Measurements from ENCODE around the gene TTC22. TPM values are rescaled to one million over a fixed set of nuclear protein-coding genes. Genes with fewer than 3 reads are reported as not detected.
A peak's percentile ranks its signal among the peaks of the same experiment; 100 is the strongest.

The TTC22 gene
- total RNA-seq, 1 donor from 2014 or later: 7.1 TPM

DNA sequence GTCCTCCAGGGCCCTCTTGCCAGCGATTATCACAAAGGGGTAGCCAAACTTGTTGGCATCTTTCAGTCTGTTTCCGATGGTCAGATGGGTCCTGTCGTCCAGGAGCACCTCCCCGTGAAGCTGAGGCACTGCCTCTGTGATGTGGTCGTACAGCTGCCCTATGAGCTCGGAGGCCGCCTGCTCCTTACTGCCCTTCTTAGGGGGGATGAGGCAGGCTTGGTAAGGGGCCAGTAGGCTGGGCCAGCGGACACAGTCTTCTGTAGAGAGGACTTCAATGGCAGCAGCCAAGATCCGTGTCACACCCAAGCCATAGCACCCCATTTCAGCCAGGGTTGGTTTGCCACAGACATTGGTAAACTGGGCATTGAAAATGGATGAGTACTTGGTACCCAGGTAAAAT, 43.3 kb downstream of the TTC22 start:
- DNase-seq (no peak), ATAC-seq (no peak)
- Histone ChIP-seq H3K4me3 (no peak overlapping the region), H3K36me3 (peaks cover 24% of the 10 kb centered on the region), H3K27me3 (no peaks in the 10 kb centered on the region), H3K27ac (no peak overlapping the region), H3K4me1 (no peaks in the 10 kb centered on the region), H3K9me3 (no peaks in the 10 kb centered on the region)
- no peak for TF ChIP-seq CTCF (IDR thresholded peaks at IDR 0.05)
- intact Hi-C loops (cut with DNase I): no loop called here

GRCh38 chr1:54754486-54755285, 46.4 kb downstream of the TTC22 start:
- TF ChIP-seq CTCF (IDR thresholded peaks at IDR 0.05): no peak
- H3K9me3 ChIP-seq: no peaks in the 10 kb centered on the region
- H3K4me3 ChIP-seq: no peak overlapping the region
- peaks cover 24% of the 10 kb centered on the region for H3K36me3 ChIP-seq
- DNase-seq (no peak), ATAC-seq (peak; percentile 16)
- H3K27ac ChIP-seq: no peak overlapping the region
- H3K27me3 ChIP-seq: no peaks in the 10 kb centered on the region
- intact Hi-C loops (cut with DNase I): no loop called here
- H3K4me1 ChIP-seq: no peaks in the 10 kb centered on the region

DNA sequence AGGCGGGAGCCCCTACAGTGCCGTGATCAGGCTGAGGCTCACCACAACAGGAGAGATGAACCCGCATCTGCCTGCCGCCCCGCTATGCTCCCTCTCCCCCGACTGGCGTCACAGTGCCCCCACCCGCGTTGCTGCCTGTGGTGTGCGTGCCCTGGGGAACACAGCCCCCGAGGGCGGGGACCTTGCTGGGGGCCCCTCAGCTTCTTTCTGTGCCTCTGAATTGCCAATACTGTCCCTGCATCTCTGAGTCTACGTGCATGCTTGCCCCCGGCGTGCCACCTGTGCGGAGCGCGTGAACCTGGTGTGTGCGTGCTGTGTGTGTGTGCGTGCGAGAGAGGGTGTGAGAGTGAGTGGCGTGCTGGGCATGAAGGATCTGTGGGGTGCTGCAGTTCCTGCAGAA, 47.1 kb downstream of the TTC22 start:
- peaks cover 24% of the 10 kb centered on the region for H3K36me3 ChIP-seq
- TF ChIP-seq CTCF (IDR thresholded peaks at IDR 0.05): no peak
- H3K9me3 ChIP-seq: no peaks in the 10 kb centered on the region
- intact Hi-C loops (cut with DNase I): no loop called here
- H3K27ac ChIP-seq: no peak overlapping the region
- H3K4me1 ChIP-seq: no peaks in the 10 kb centered on the region
- no peaks in the 10 kb centered on the region for H3K27me3 ChIP-seq
- DNase-seq (no peak), ATAC-seq (peak; percentile 7)
- H3K4me3 ChIP-seq: no peak overlapping the region

GRCh38 chr1:54751426-54751825, 49.7 kb downstream of the TTC22 start:
- H3K36me3 ChIP-seq: peaks cover 6% of the 10 kb centered on the region
- H3K27me3 ChIP-seq: no peaks in the 10 kb centered on the region
- H3K4me1 ChIP-seq: no peaks in the 10 kb centered on the region
- no peak for TF ChIP-seq CTCF (IDR thresholded peaks at IDR 0.05)
- H3K4me3 ChIP-seq: no peak overlapping the region
- DNase-seq (no peak), ATAC-seq (no peak)
- H3K9me3 ChIP-seq: no peaks in the 10 kb centered on the region
- H3K27ac ChIP-seq: no peak overlapping the region
- intact Hi-C loops (cut with DNase I): no loop called here

GRCh38 chr1:54750596-54750995, 50.5 kb downstream of the TTC22 start:
- TF ChIP-seq CTCF (IDR thresholded peaks at IDR 0.05): no peak
- no peak for DNase-seq
- Histone ChIP-seq H3K27ac (no peak overlapping the region), H3K27me3 (no peaks in the 10 kb centered on the region), H3K4me3 (no peak overlapping the region), H3K36me3 (no peaks in the 10 kb centered on the region), H3K4me1 (no peaks in the 10 kb centered on the region), H3K9me3 (no peaks in the 10 kb centered on the region)
- ATAC-seq: no peak
- intact Hi-C loops (cut with DNase I): no loop called here
